ENCODE data around the gene REPIN1. TPM values are rescaled to one million over a fixed set of nuclear protein-coding genes. Genes with fewer than 3 reads are reported as not detected.

REPIN1 gene
- total and polyA plus RNA-seq, 9 of the 15 experiments (the other 6 are each of a cell fraction or from before 2014, with no cell fraction given) = 8.1 to 283 (median 94.3) TPM

GRCh38 chr7:150322114-150322832, 46.3 kb upstream of the REPIN1 start (continued):
- TF ChIP-seq NR0B1 (IDR thresholded peaks at IDR 0.05; ENCODE audit: partially characterized antibody) (no peak), NFE2L1 (tag; IDR thresholded peaks at IDR 0.05; ENCODE audit: borderline replicate concordance, low read depth) (peak; percentile 36; the same call in 1 of the 2 replicates), ERF (CRISPR knock-in tag; IDR thresholded peaks at IDR 0.05) (peak; percentile 87; the same call in 1 of the 2 replicates), YBX1 (IDR thresholded peaks at IDR 0.05) (no peak), MECOM (CRISPR knock-in tag; IDR thresholded peaks at IDR 0.05) (peak; percentile 91), DACH1 (IDR thresholded peaks at IDR 0.05; ENCODE audit: partially characterized antibody) (no peak), CHD1 (IDR thresholded peaks at IDR 0.05; ENCODE audit: low read length) (no peak), SIRT6 (IDR thresholded peaks at IDR 0.05; ENCODE audit: low read depth, low read length) (no peak), ZNF224 (CRISPR knock-in tag; IDR thresholded peaks at IDR 0.05) (no peak), SMAD4 (CRISPR knock-in tag; conservative IDR thresholded peaks at IDR 0.05) (peak; percentile 93), WHSC1 (IDR thresholded peaks at IDR 0.05; ENCODE audit: low read length) (no peak), SMAD3 (CRISPR knock-in tag; conservative IDR thresholded peaks at IDR 0.05) (peak; percentile 82), NR3C1 (CRISPR knock-in tag; IDR thresholded peaks at IDR 0.05) (no peak), STAT5A (IDR thresholded peaks at IDR 0.05; ENCODE audit: borderline replicate concordance, low read length) (peak; percentile 99), KHSRP (IDR thresholded peaks at IDR 0.05) (no peak), OTX1 (CRISPR knock-in tag; IDR thresholded peaks at IDR 0.05) (0 out of 2 replicates have a peak, but pooled peaks have one; percentile 65), MBD1 (CRISPR knock-in tag; IDR thresholded peaks at IDR 0.05) (no peak), TBL1XR1 (IDR thresholded peaks at IDR 0.05; ENCODE audit: low read length in 2 of 2) (peak in 1 of 2 experiments; percentile 65; a peak in 1 of 4 replicates), KDM5B (IDR thresholded peaks at IDR 0.05; ENCODE audit: insufficient replicate concordance, low read depth, low read length) (peak; percentile 81), ZFP1 (CRISPR knock-in tag; IDR thresholded peaks at IDR 0.05) (peak; percentile 84), CBX3 (IDR thresholded peaks at IDR 0.05; ENCODE audit: borderline replicate concordance in 1 of 2, low read length in 2 of 2) (0 out of 3 replicates have a peak, but pooled peaks of 1 of the 2 experiments have one; percentile 8), ZNF830 (CRISPR knock-in tag; IDR thresholded peaks at IDR 0.05) (0 out of 2 replicates have a peak, but pooled peaks have one; percentile 69), PHTF2 (CRISPR knock-in tag; IDR thresholded peaks at IDR 0.05) (no peak), ZNF79 (CRISPR knock-in tag; IDR thresholded peaks at IDR 0.05; ENCODE audit: low read depth) (peak; percentile 79), POLR2G (IDR thresholded peaks at IDR 0.05; ENCODE audit: low read depth, low read length) (no peak)

Measured in K562 (cell line).